Ishikawa (cell line): ENCODE results near the gene MGMT.

Source experiments
- EP300 ChIP-seq: IDR thresholded peaks from 2 replicates; pipeline ENCODE4 v1.6.1; 2012; ENCODE audit warnings: borderline replicate concordance
- NFIC ChIP-seq: IDR thresholded peaks from 2 replicates; pipeline ENCODE4 v1.6.1; 2012
- YY1 ChIP-seq: IDR thresholded peaks from 2 replicates; pipeline ENCODE4 v1.6.1; 2012; ENCODE audit warnings: low read depth
- TF ChIP-seq, protein P1 (sequence below): IDR thresholded peaks from 2 replicates; pipeline ENCODE4 v1.6.1; 2012; ENCODE audit warnings: low read depth, mild to moderate bottlenecking

DNA sequence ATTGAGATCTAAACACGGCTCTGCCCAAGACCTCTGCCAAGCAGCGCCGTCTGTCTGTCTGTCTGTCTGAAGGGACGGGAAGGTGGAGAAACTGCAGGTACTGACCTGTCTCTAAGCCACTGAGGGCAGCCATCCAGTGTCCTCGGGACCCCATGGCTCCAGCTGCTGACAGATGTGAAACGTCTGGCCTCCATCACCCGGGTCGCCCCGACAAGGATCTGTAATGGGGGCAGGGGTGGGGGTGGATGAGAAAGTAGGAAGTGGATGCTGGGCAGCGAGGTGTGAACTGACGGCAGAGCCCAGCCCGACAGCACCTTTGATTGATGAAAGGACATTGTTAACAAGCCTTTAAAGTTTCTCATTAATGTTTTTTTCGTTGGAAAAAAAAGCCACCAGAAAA lies 304.0 kb downstream of the MGMT start:
- TF ChIP-seq NFIC (no peak), YY1 (no peak), EP300 (no peak)
- TF ChIP-seq, protein P1, sequence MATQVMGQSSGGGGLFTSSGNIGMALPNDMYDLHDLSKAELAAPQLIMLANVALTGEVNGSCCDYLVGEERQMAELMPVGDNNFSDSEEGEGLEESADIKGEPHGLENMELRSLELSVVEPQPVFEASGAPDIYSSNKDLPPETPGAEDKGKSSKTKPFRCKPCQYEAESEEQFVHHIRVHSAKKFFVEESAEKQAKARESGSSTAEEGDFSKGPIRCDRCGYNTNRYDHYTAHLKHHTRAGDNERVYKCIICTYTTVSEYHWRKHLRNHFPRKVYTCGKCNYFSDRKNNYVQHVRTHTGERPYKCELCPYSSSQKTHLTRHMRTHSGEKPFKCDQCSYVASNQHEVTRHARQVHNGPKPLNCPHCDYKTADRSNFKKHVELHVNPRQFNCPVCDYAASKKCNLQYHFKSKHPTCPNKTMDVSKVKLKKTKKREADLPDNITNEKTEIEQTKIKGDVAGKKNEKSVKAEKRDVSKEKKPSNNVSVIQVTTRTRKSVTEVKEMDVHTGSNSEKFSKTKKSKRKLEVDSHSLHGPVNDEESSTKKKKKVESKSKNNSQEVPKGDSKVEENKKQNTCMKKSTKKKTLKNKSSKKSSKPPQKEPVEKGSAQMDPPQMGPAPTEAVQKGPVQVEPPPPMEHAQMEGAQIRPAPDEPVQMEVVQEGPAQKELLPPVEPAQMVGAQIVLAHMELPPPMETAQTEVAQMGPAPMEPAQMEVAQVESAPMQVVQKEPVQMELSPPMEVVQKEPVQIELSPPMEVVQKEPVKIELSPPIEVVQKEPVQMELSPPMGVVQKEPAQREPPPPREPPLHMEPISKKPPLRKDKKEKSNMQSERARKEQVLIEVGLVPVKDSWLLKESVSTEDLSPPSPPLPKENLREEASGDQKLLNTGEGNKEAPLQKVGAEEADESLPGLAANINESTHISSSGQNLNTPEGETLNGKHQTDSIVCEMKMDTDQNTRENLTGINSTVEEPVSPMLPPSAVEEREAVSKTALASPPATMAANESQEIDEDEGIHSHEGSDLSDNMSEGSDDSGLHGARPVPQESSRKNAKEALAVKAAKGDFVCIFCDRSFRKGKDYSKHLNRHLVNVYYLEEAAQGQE = no peak
